H1 (cell line): Measurements from ENCODE around the gene HDGFL3. TPM values are rescaled to one million over a fixed set of nuclear protein-coding genes. Genes with fewer than 3 reads are reported as not detected.

ENCODE experiments used
- CTCF ChIA-PET: fragments of 300-600 bp; sonication (Branson Sonifier 250); formaldehyde crosslinking; loops from one replicate; lab custom pipeline; 2021; ENCODE audit not compliant: partially characterized antibody; lab: Charles Lee
- POLR2A ChIA-PET: fragments of 300-600 bp; sonication (Branson Sonifier 250); formaldehyde crosslinking; loops from one replicate; lab custom pipeline; 2021; ENCODE audit warnings: inconsistent platforms; ENCODE audit not compliant: partially characterized antibody; lab: Charles Lee
- DNase-seq, 2 experiments: peaks; one replicate each; pipeline versions ENCODE4 v3.0.0 to v3.0.0-alpha.2; 2010 to 2022; ENCODE audit warnings: low spot score in 2 of 2, low read depth in 1 of 2, mixed read lengths in 1 of 2
- FAIRE-seq: peaks from 2 replicates; lab custom pipeline; 2011; peaks lifted over from hg19 to GRCh38; lab: Jason Lieb, UNC
- H2AFZ ChIP-seq: 2 replicates; pipeline ENCODE4 v1.8.1; 2012; ENCODE audit warnings: low read length, inconsistent platforms
- H2AK5ac ChIP-seq: 2 replicates; pipeline ENCODE4 v1.6.1; 2013; ENCODE audit warnings: low read depth, low read length
- H2BK120ac ChIP-seq: replicated peaks from 2 replicates; pipeline ENCODE3; 2013; ENCODE audit warnings: low read depth, low read length, inconsistent platforms
- H2BK12ac ChIP-seq: 2 replicates; pipeline ENCODE4 v1.6.1; 2013; ENCODE audit warnings: low read depth, low read length
- H2BK15ac ChIP-seq: 2 replicates; pipeline ENCODE4 v1.6.1; 2013; ENCODE audit warnings: low read length
- H2BK20ac ChIP-seq: 2 replicates; pipeline ENCODE4 v1.6.1; 2013; ENCODE audit warnings: low read length
- H2BK5ac ChIP-seq: 2 replicates; pipeline ENCODE4 v1.6.1; 2013; ENCODE audit warnings: low read depth, low read length
- H3K14ac ChIP-seq: 2 replicates; pipeline ENCODE4 v1.6.1; 2013; ENCODE audit warnings: inconsistent platforms; ENCODE audit not compliant: insufficient read length
- H3K18ac ChIP-seq: 2 replicates; pipeline ENCODE4 v1.6.1; 2013; ENCODE audit warnings: low read length; ENCODE audit errors: extremely low read depth
- H3K23ac ChIP-seq: 2 replicates; pipeline ENCODE4 v1.6.1; 2013; ENCODE audit warnings: inconsistent platforms; ENCODE audit not compliant: insufficient read length
- H3K23me2 ChIP-seq: 2 replicates; pipeline ENCODE4 v1.6.1; 2013; ENCODE audit warnings: low read depth, low read length
- H3K27ac ChIP-seq: 2 replicates; pipeline ENCODE4 v1.6.1; 2011; ENCODE audit warnings: low read depth, low read length, inconsistent platforms
- H3K27me3 ChIP-seq, 4 experiments: replicated peaks in 1 of 4; 1 replicate in 1 of 4; 2 replicates in 3 of 4; pipeline versions ENCODE4 v1.6.1 to v1.8.1; 2011 to 2013; ENCODE audit warnings: low read length in 3 of 4, mild to moderate bottlenecking in 3 of 4, inconsistent platforms in 2 of 4, mixed read lengths in 2 of 4, moderate library complexity in 1 of 4; ENCODE audit not compliant: control insufficient read depth in 3 of 4, insufficient read depth in 3 of 4; ENCODE audit errors: extremely low read depth in 1 of 4
- H3K36me3 ChIP-seq, 4 experiments: 2 replicates each; pipeline versions ENCODE4 v1.6.1 to v1.8.1; 2011 to 2013; ENCODE audit warnings: mild to moderate bottlenecking in 4 of 4, low read length in 3 of 4, moderate library complexity in 2 of 4, control low read depth in 1 of 4, inconsistent platforms in 1 of 4; ENCODE audit not compliant: insufficient read depth in 4 of 4, control insufficient read depth in 2 of 4
- H3K4ac ChIP-seq: replicated peaks from 2 replicates; pipeline ENCODE3; 2013; ENCODE audit warnings: low read length, low read depth, mixed read lengths, inconsistent platforms; ENCODE audit not compliant: insufficient read length
- H3K4me1 ChIP-seq, 4 experiments: replicated peaks in 1 of 4; 1 replicate in 1 of 4; 2 replicates in 3 of 4; pipeline versions ENCODE4 v1.6.1 to v1.8.1; 2011 to 2013; ENCODE audit warnings: low read length in 3 of 4, inconsistent platforms in 2 of 4, mixed read lengths in 1 of 4; ENCODE audit not compliant: insufficient read depth in 4 of 4, control insufficient read depth in 3 of 4
- H3K4me2 ChIP-seq, 2 experiments: 2 replicates each; pipeline versions ENCODE4 v1.6.1 to v1.8.1; 2011 to 2013; ENCODE audit warnings: low read depth in 2 of 2, low read length in 2 of 2, control low read depth in 1 of 2, inconsistent platforms in 1 of 2, mild to moderate bottlenecking in 1 of 2; ENCODE audit not compliant: insufficient read depth in 1 of 2
- H3K4me3 ChIP-seq, 4 experiments: fragments of 200-600, 300-600 bp in 1 of 4; sonication (generic), shearing (Covaris generic), sonication (Bioruptor Twin) in 1 of 4; 2 replicates each; pipeline versions ENCODE4 v1.5.1 to v1.8.1; 2011 to 2016; ENCODE audit warnings: low read length in 4 of 4, low read depth in 3 of 4, control low read depth in 2 of 4, inconsistent platforms in 2 of 4, mild to moderate bottlenecking in 2 of 4, mixed read lengths in 1 of 4, moderate library complexity in 1 of 4; ENCODE audit not compliant: insufficient read depth in 2 of 4; ENCODE audit errors: extremely low read depth in 1 of 4
- H3K56ac ChIP-seq: replicated peaks from 2 replicates; pipeline ENCODE3; 2013; ENCODE audit warnings: low read depth, mild to moderate bottlenecking, mixed read lengths, low read length, inconsistent platforms; ENCODE audit not compliant: insufficient read length
- H3K79me1 ChIP-seq: 2 replicates; pipeline ENCODE4 v1.6.1; 2013; ENCODE audit warnings: low read depth, low read length, control low read depth
- H3K79me2 ChIP-seq, 2 experiments: 2 replicates each; pipeline versions ENCODE4 v1.6.1 to v1.8.1; 2012 to 2013; ENCODE audit warnings: low read length in 2 of 2, mild to moderate bottlenecking in 2 of 2, inconsistent platforms in 1 of 2; ENCODE audit not compliant: insufficient read depth in 2 of 2, control insufficient read depth in 1 of 2
- H3K9ac ChIP-seq, 4 experiments: replicated peaks in 1 of 4; 1 replicate in 1 of 4; 2 replicates in 3 of 4; pipeline versions ENCODE4 v1.6.1 to v1.8.1; 2011 to 2013; ENCODE audit warnings: low read depth in 3 of 4, low read length in 3 of 4, control low read depth in 2 of 4, mild to moderate bottlenecking in 2 of 4, moderate library complexity in 2 of 4, inconsistent platforms in 1 of 4; ENCODE audit errors: extremely low read depth in 1 of 4
- H3K9me3 ChIP-seq, 2 experiments: 2 replicates each; pipeline versions ENCODE4 v1.6.1 to v1.8.1; 2012 to 2013; ENCODE audit warnings: mild to moderate bottlenecking in 2 of 2, moderate library complexity in 2 of 2, control low read depth in 1 of 2, inconsistent platforms in 1 of 2, low read depth in 1 of 2, low read length in 1 of 2, mixed read lengths in 1 of 2; ENCODE audit not compliant: insufficient read depth in 2 of 2
- H4K20me1 ChIP-seq, 2 experiments: replicated peaks in 1 of 2; 2 replicates each; pipeline versions ENCODE3 to v1.8.1; 2011 to 2013; ENCODE audit warnings: inconsistent platforms in 2 of 2, low read length in 2 of 2, mild to moderate bottlenecking in 1 of 2; ENCODE audit not compliant: insufficient read depth in 2 of 2, control insufficient read depth in 1 of 2
- H4K5ac ChIP-seq: 2 replicates; pipeline ENCODE4 v1.6.1; 2013; ENCODE audit warnings: low read length, low read depth, mixed read lengths, inconsistent platforms; ENCODE audit not compliant: insufficient read length
- H4K8ac ChIP-seq: 2 replicates; pipeline ENCODE4 v1.8.0; 2013; ENCODE audit warnings: mild to moderate bottlenecking, moderate library complexity, low read length, inconsistent platforms; ENCODE audit not compliant: insufficient read depth; ENCODE audit errors: extremely low read depth
- H4K91ac ChIP-seq: replicated peaks from 2 replicates; pipeline ENCODE3; 2013; ENCODE audit warnings: low read length, mixed read lengths, inconsistent platforms; ENCODE audit not compliant: insufficient read length
- ATF2 ChIP-seq: IDR thresholded peaks from 2 replicates; pipeline ENCODE4 v1.6.1; 2012; ENCODE audit warnings: low read length, inconsistent platforms
- CBX5 ChIP-seq: fragments of 300-800, 300-1000 bp; sonication (generic); IDR thresholded peaks from 2 replicates; pipeline ENCODE4 v1.7.1; 2016; ENCODE audit warnings: antibody characterized with exemption, low read length, low read depth
- CEBPB ChIP-seq: IDR thresholded peaks from 2 replicates; pipeline ENCODE4 v1.6.1; 2012; ENCODE audit warnings: low read depth, low read length
- CREB1 ChIP-seq: IDR thresholded peaks from 2 replicates; pipeline ENCODE4 v1.6.1; 2012; ENCODE audit warnings: inconsistent platforms
- E2F6 ChIP-seq: IDR thresholded peaks from 2 replicates; pipeline ENCODE4 v1.6.1; 2012; ENCODE audit warnings: inconsistent platforms
- GABPA ChIP-seq: IDR thresholded peaks from 2 replicates; pipeline ENCODE4 v1.6.1; 2011; ENCODE audit warnings: mild to moderate bottlenecking, low read length, moderate library complexity, borderline replicate concordance; ENCODE audit not compliant: insufficient read depth
- GTF2F1 ChIP-seq: IDR thresholded peaks from 2 replicates; pipeline ENCODE4 v1.6.1; 2012; ENCODE audit warnings: low read depth, low read length, improper control_type of control experiment, borderline replicate concordance
- HDAC6 ChIP-seq: IDR thresholded peaks from one replicate; pipeline ENCODE4 v1.7.1; 2012; ENCODE audit warnings: low read depth, mild to moderate bottlenecking, inconsistent platforms, low read length, moderate library complexity
- MAFK ChIP-seq: IDR thresholded peaks from 2 replicates; pipeline ENCODE4 v1.6.1; 2012; ENCODE audit warnings: low read depth, mild to moderate bottlenecking, improper control_type of control experiment, low read length
- NANOG ChIP-seq: IDR thresholded peaks from 2 replicates; pipeline ENCODE4 v1.6.1; 2011; ENCODE audit warnings: low read length, low read depth, mild to moderate bottlenecking, inconsistent platforms; ENCODE audit not compliant: insufficient read depth, poor library complexity, severe bottlenecking
- SRF ChIP-seq: IDR thresholded peaks from 2 replicates; pipeline ENCODE4 v1.6.1; 2011; ENCODE audit warnings: mild to moderate bottlenecking, low read depth, low read length, moderate library complexity
- SUZ12 ChIP-seq: fragments of 200-600 bp; sonication (generic); IDR thresholded peaks from 2 replicates; pipeline ENCODE4 v1.6.1; 2012; ENCODE audit warnings: mild to moderate bottlenecking, inconsistent platforms, low read length, moderate library complexity, mixed read lengths
- WGBS, 2 experiments: shearing (Covaris generic) in 1 of 2; methylation state at CpG; one replicate each; pipeline versions ENCODE4 v1.1.6 to v1.1.7; 2013 to 2015; ENCODE audit warnings: low lambda C conversion rate in 2 of 2, mixed read lengths in 2 of 2, inconsistent platforms in 1 of 2, low coverage in 1 of 2, missing lambda C conversion rate in 1 of 2; ENCODE audit not compliant: insufficient replicate concordance in 2 of 2, insufficient coverage in 1 of 2, insufficient read length in 1 of 2; ENCODE audit errors: extremely low coverage in 1 of 2, missing lambda C conversion rate in 1 of 2; 5-methylcytosine and 5-hydroxymethylcytosine counted together
- polyA plus RNA-seq, 7 experiments: library from polyadenylated mRNA; depleted of rRNA in 3 of 7; stranded (reverse) in 5 of 7; unstranded in 2 of 7; fragments of >200 nt in 5 of 7; fragments of 200-250 nt in 2 of 7; gene quantifications; 1 replicate in 5 of 7; 2 replicates in 1 of 7; 4 replicates in 1 of 7; pipeline versions ENCODE4 v1.2.1 to v1.2.3, GENCODE V29; 2011 to 2013; ENCODE audit warnings: missing spikeins in 2 of 7, mixed read lengths in 2 of 7
- total RNA-seq: library from RNA; stranded (reverse); fragmentation: NEBNext Ultra II Directional; extraction: Animal tissue kit (Norgen Biotek cat#: 25700); gene quantifications from 2 replicates; pipeline ENCODE4 v1.2.1, GENCODE V29; 2021

The HDGFL3 gene
- total and polyA plus RNA-seq, 2 of the 8 experiments (the other 6 are each of a cell fraction or from before 2014, with no cell fraction given) = 14.1 to 149 TPM

GRCh38 chr15:83158393-83158792 is 49.2 kb downstream of the HDGFL3 start:
- DNase-seq (no peak), FAIRE-seq (no peak)
- Histone ChIP-seq H3K9me3 (no peaks in the 10 kb centered on the region), H3K9ac (no peak overlapping the region), H3K36me3 (peaks cover 4 to 43% (median 23%) of the 10 kb centered on the region in 4 experiments; a peak in 6 of 8 replicates), H2BK20ac (no peak overlapping the region), H4K5ac (no peak overlapping the region), H2BK5ac (no peak overlapping the region), H4K8ac (no peak overlapping the region), H3K23me2 (no peaks in the 10 kb centered on the region), H4K91ac (no peak overlapping the region), H3K4me2 (no peak overlapping the region), H3K56ac (no peak overlapping the region), H3K23ac (no peak overlapping the region), H3K4me3 (no peak overlapping the region), H2BK15ac (no peak overlapping the region), H3K4ac (no peak overlapping the region), H2BK12ac (no peak overlapping the region), H2BK120ac (no peak overlapping the region), H3K4me1 (no peaks in the 10 kb centered on the region), H3K79me2 (peaks cover 0 to 10% of the 10 kb centered on the region in 2 experiments; a peak in 1 of 4 replicates), H3K27ac (no peak overlapping the region), H3K14ac (no peak overlapping the region), H2AK5ac (no peak overlapping the region), H3K79me1 (no peaks in the 10 kb centered on the region; the same call in none of the 2 replicates), H2AFZ (no peak overlapping the region), H3K27me3 (no peaks in the 10 kb centered on the region), H4K20me1 (no peaks in the 10 kb centered on the region), H3K18ac (no peak overlapping the region)
- 94% methylated on average over 1 of the region's 1 CpG; no CpG with 5 or more reads in 1 of the 2 experiments for WGBS, 2 experiments
- POLR2A ChIA-PET = no interaction called here
- CTCF ChIA-PET = no interaction called here
- TF ChIP-seq SRF = no peak
- TF ChIP-seq GTF2F1 = no peak
- no peak for TF ChIP-seq NANOG
- no peak for TF ChIP-seq CEBPB
- no peak for TF ChIP-seq GABPA
- TF ChIP-seq MAFK = no peak
- no peak for TF ChIP-seq HDAC6
- TF ChIP-seq CREB1 = no peak
- no peak for TF ChIP-seq ATF2
- no peak for TF ChIP-seq SUZ12
- no peak for TF ChIP-seq CBX5
- no peak for TF ChIP-seq E2F6
